Measurements from ENCODE around the gene SYT17.
A peak's percentile ranks its signal among the peaks of the same experiment; 100 is the strongest.

Gene SYT17

GRCh38 chr16:19138601-19139000 is 29.4 kb upstream of the SYT17 start:
- DNase-seq (ENCODE audit: low spot score) = no peak

GRCh38 chr16:19139436-19140091 is 28.5 kb upstream of the SYT17 start:
- DNase-seq (ENCODE audit: low spot score) = no peak

GRCh38 chr16:19140396-19140795 is 27.6 kb upstream of the SYT17 start:
- no peak for DNase-seq (ENCODE audit: low spot score)

- DNase-seq (ENCODE audit: low spot score) = no peak
These were observed 25.0 kb upstream of the SYT17 start for GRCh38 chr16:19142939-19143598.

GRCh38 chr16:19143599-19143956 is 24.5 kb upstream of the SYT17 start:
- no peak for DNase-seq (ENCODE audit: low spot score)

- no peak for DNase-seq (ENCODE audit: low spot score)
These were observed 23.0 kb upstream of the SYT17 start for GRCh38 chr16:19145010-19145409.

- no peak for DNase-seq (ENCODE audit: low spot score)
These were observed 20.9 kb upstream of the SYT17 start for GRCh38 chr16:19147126-19147525.

GRCh38 chr16:19147627-19148026 is 20.4 kb upstream of the SYT17 start:
- no peak for DNase-seq (ENCODE audit: low spot score)

- no peak for DNase-seq (ENCODE audit: low spot score)
These were observed 19.9 kb upstream of the SYT17 start for GRCh38 chr16:19148189-19148588.

GRCh38 chr16:19151310-19151709 is 16.7 kb upstream of the SYT17 start:
- DNase-seq (ENCODE audit: low spot score) = no peak

GRCh38 chr16:19152042-19152441 is 16.0 kb upstream of the SYT17 start:
- no peak for DNase-seq (ENCODE audit: low spot score)

- no peak for DNase-seq (ENCODE audit: low spot score)
These were observed 14.2 kb upstream of the SYT17 start for GRCh38 chr16:19153876-19154275.

- DNase-seq (ENCODE audit: low spot score) = no peak
These were observed 6.0 kb upstream of the SYT17 start for GRCh38 chr16:19162085-19162484.

- DNase-seq (ENCODE audit: low spot score) = no peak
These were observed 4.8 kb upstream of the SYT17 start for GRCh38 chr16:19163215-19163614.

- no peak for DNase-seq (ENCODE audit: low spot score)
These were observed 3.8 kb upstream of the SYT17 start for GRCh38 chr16:19164285-19164684.

- DNase-seq (ENCODE audit: low spot score) = no peak
These were observed 2.9 kb upstream of the SYT17 start for GRCh38 chr16:19165101-19165500.

GRCh38 chr16:19166500-19166899 is 1.5 kb upstream of the SYT17 start:
- no peak for DNase-seq (ENCODE audit: low spot score)

- peak; percentile 46 for DNase-seq (ENCODE audit: low spot score)
These were observed 486 bp downstream of the SYT17 start for GRCh38 chr16:19168371-19169081.

- DNase-seq (ENCODE audit: low spot score) = no peak
These were observed 1.1 kb downstream of the SYT17 start for GRCh38 chr16:19169082-19169639.

- DNase-seq (ENCODE audit: low spot score) = no peak
These were observed 2.1 kb downstream of the SYT17 start for GRCh38 chr16:19170043-19170655.

GRCh38 chr16:19172098-19172780 is 4.2 kb downstream of the SYT17 start:
- no peak for DNase-seq (ENCODE audit: low spot score)

GRCh38 chr16:19173059-19173458 is 5.0 kb downstream of the SYT17 start:
- no peak for DNase-seq (ENCODE audit: low spot score)

All from germinal center (tissue), 1 donor.